Chondrocyte (in vitro differentiated cells): Measurements from ENCODE around the gene CTNND2. TPM values are rescaled to one million over a fixed set of nuclear protein-coding genes. Genes with fewer than 3 reads are reported as not detected.

Experiments
- DNase-seq: peaks from one replicate; pipeline ENCODE4 v3.0.0; 2021; ENCODE audit warnings: mixed read lengths, low spot score
- H3K27ac Mint-ChIP-seq: one replicate; pipeline ENCODE4 v1.8.0; 2021; ENCODE audit warnings: mild to moderate bottlenecking, moderate library complexity, mixed read lengths; ENCODE audit not compliant: unreplicated experiment
- H3K27me3 Mint-ChIP-seq: 2 replicates; pipeline ENCODE4 v1.8.0; 2021; ENCODE audit warnings: low read depth, mixed read lengths
- H3K36me3 Mint-ChIP-seq: 2 replicates; pipeline ENCODE4 v1.8.0; 2021; ENCODE audit warnings: low read depth, mixed read lengths
- H3K4me1 Mint-ChIP-seq: 2 replicates; pipeline ENCODE4 v1.8.0; 2021; ENCODE audit warnings: low read depth, mild to moderate bottlenecking, mixed read lengths
- H3K4me3 Mint-ChIP-seq: one replicate; pipeline ENCODE4 v1.8.0; 2021; ENCODE audit warnings: mild to moderate bottlenecking, moderate library complexity, mixed read lengths; ENCODE audit not compliant: unreplicated experiment
- H3K9me3 Mint-ChIP-seq: 2 replicates; pipeline ENCODE4 v1.8.0; 2021; ENCODE audit warnings: low read depth, mixed read lengths
- total RNA-seq: library from RNA; stranded (reverse); gene quantifications from 3 replicates; pipeline ENCODE4 v1.2.1, GENCODE V29; 2021
- TF ChIP-seq, protein P1 (sequence below): fragments of 200-600 bp; sonication (generic); IDR thresholded peaks from 2 replicates; pipeline ENCODE4 v1.5.0; 2021; ENCODE audit warnings: antibody characterized with exemption, mild to moderate bottlenecking, moderate library complexity

The CTNND2 gene
- total RNA-seq, 1 donor from 2014 or later: 2.1 TPM

DNA sequence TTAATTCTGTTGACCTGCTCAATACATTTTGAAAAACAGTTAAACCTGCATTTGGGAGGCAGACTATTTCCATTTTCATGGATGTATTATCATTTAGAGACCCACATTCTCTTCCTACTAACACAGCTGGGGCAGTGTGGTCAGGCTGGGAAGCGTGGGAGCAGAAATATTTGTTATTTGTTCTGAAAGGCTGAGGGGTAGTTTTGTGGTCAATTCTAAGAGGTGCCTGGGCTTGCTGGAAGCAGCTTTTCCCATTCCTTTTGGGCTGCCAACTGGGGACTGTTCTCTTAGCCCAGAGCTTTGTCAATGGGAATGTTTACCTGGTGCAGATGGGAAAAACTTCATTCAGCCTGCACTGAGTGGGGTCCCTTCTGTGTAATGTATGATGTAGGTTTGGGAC is 971.8 kb downstream of the CTNND2 start:
- no peaks in the 10 kb centered on the region for H3K4me1 Mint-ChIP-seq
- no peak overlapping the region for H3K27ac Mint-ChIP-seq
- peaks cover 14% of the 10 kb centered on the region for H3K27me3 Mint-ChIP-seq
- TF ChIP-seq, protein P1, sequence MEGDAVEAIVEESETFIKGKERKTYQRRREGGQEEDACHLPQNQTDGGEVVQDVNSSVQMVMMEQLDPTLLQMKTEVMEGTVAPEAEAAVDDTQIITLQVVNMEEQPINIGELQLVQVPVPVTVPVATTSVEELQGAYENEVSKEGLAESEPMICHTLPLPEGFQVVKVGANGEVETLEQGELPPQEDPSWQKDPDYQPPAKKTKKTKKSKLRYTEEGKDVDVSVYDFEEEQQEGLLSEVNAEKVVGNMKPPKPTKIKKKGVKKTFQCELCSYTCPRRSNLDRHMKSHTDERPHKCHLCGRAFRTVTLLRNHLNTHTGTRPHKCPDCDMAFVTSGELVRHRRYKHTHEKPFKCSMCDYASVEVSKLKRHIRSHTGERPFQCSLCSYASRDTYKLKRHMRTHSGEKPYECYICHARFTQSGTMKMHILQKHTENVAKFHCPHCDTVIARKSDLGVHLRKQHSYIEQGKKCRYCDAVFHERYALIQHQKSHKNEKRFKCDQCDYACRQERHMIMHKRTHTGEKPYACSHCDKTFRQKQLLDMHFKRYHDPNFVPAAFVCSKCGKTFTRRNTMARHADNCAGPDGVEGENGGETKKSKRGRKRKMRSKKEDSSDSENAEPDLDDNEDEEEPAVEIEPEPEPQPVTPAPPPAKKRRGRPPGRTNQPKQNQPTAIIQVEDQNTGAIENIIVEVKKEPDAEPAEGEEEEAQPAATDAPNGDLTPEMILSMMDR: no peak
- no peak overlapping the region for H3K4me3 Mint-ChIP-seq
- H3K9me3 Mint-ChIP-seq: peaks cover 19% of the 10 kb centered on the region
- DNase-seq: no peak
- H3K36me3 Mint-ChIP-seq: peaks cover 4% of the 10 kb centered on the region

- TF ChIP-seq, protein P1: no peak
- no peak overlapping the region for H3K4me3 Mint-ChIP-seq
- peaks cover 4% of the 10 kb centered on the region for H3K36me3 Mint-ChIP-seq
- H3K4me1 Mint-ChIP-seq: no peaks in the 10 kb centered on the region
- H3K27me3 Mint-ChIP-seq: peaks cover 11% of the 10 kb centered on the region
- DNase-seq: no peak
- no peak overlapping the region for H3K27ac Mint-ChIP-seq
- H3K9me3 Mint-ChIP-seq: peaks cover 25% of the 10 kb centered on the region
These were observed 976.6 kb downstream of the CTNND2 start for GRCh38 chr5:10927608-10928007.

DNA sequence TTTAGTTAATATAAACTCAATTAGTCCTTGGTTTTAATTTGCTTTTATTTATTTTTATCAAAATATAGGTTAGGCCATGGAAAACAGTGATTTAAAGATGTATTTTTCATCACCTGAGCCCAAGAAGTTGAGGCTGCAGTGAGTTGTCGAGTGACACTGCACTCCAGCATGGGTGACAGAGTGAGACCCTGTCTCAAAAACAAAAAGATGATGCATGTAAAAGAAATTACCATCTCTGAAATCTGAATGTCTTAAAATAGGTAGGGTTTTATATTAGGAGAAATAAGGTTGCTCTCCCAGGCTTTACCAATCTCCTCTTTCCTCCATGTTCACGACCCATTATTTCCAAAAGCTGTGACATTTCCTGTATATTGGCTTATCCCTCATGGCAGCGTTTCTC is 980.9 kb downstream of the CTNND2 start:
- H3K4me3 Mint-ChIP-seq: no peak overlapping the region

More for the DNA sequence above, 980.9 kb downstream of the CTNND2 start:
- TF ChIP-seq, protein P1: no peak
- Mint-ChIP-seq H3K27me3 (peaks cover 10% of the 10 kb centered on the region), H3K9me3 (peaks cover 9% of the 10 kb centered on the region), H3K4me1 (no peaks in the 10 kb centered on the region), H3K27ac (no peak overlapping the region), H3K36me3 (no peaks in the 10 kb centered on the region)
- no peak for DNase-seq
